Naive thymus-derived CD4-positive, alpha-beta T cell (primary cell): ENCODE results near the gene S100A3. TPM values are rescaled to one million over a fixed set of nuclear protein-coding genes. Genes with fewer than 3 reads are reported as not detected.
A peak's percentile ranks its signal among the peaks of the same experiment; 100 is the strongest.
"Not testable (repeated sequence)": the region's sequence is repeated elsewhere in the genome, so short reads cannot be mapped to it uniquely, and the experiment has no call there.

Source experiments
- ATAC-seq: fragments of 150-1000 bp; cut with Tn5 transposase; 2 replicates; pipeline ENCODE4 v1.10.0; 2021; ENCODE audit warnings: mild to moderate bottlenecking, moderate library complexity
- CTCF ChIA-PET: fragments of 350-600 bp; sonication (Branson Sonifier 250); formaldehyde crosslinking; loops from one replicate; lab custom pipeline; 2021; ENCODE audit warnings: antibody characterized with exemption; lab: Charles Lee
- POLR2A ChIA-PET: fragments of 350-600 bp; sonication (Branson Sonifier 250); formaldehyde crosslinking; loops from one replicate; lab custom pipeline; 2021; ENCODE audit warnings: antibody characterized with exemption, inconsistent platforms; lab: Charles Lee
- DNase-seq, 9 donors: peaks; one replicate each; pipeline versions ENCODE4 v3.0.0 to v3.0.0-alpha.2; 2020 to 2022; ENCODE audit warnings: mixed read lengths in 1 of 9
- H3K27ac ChIP-seq: one replicate; pipeline ENCODE4 v1.7.0; 2013; ENCODE audit warnings: mild to moderate bottlenecking, low read depth, low read length, moderate library complexity
- H3K27me3 ChIP-seq, 2 donors: one replicate each; pipeline ENCODE4 v1.7.0; 2013; ENCODE audit warnings: low read length in 2 of 2, mild to moderate bottlenecking in 2 of 2, moderate library complexity in 2 of 2; ENCODE audit not compliant: control insufficient read depth in 2 of 2, insufficient read depth in 2 of 2
- H3K36me3 ChIP-seq, 3 experiments: 1 replicate in 2 of 3; 2 replicates in 1 of 3; pipeline ENCODE4 v1.7.0; 2013; ENCODE audit warnings: low read length in 3 of 3, mild to moderate bottlenecking in 3 of 3, moderate library complexity in 1 of 3; ENCODE audit not compliant: insufficient read depth in 3 of 3, control insufficient read depth in 2 of 3
- H3K4me1 ChIP-seq, 2 donors: one replicate each; pipeline ENCODE4 v1.7.0; 2013; ENCODE audit warnings: low read length in 2 of 2, mild to moderate bottlenecking in 2 of 2, moderate library complexity in 1 of 2; ENCODE audit not compliant: control insufficient read depth in 2 of 2, insufficient read depth in 2 of 2
- H3K4me3 ChIP-seq: 2 replicates; pipeline ENCODE4 v1.7.0; 2013; ENCODE audit warnings: mild to moderate bottlenecking, low read length
- H3K9me3 ChIP-seq, 3 experiments: 1 replicate in 2 of 3; 2 replicates in 1 of 3; pipeline ENCODE4 v1.7.0; 2013; ENCODE audit warnings: low read length in 3 of 3; ENCODE audit not compliant: control insufficient read depth in 2 of 3
- H3K27ac Mint-ChIP-seq, 9 donors: one replicate each; pipeline ENCODE4 v1.8.0; 2020 to 2022; ENCODE audit warnings: mixed read lengths in 9 of 9, mild to moderate bottlenecking in 8 of 9, moderate library complexity in 5 of 9, inconsistent platforms in 2 of 9
- H3K27me3 Mint-ChIP-seq, 5 donors: one replicate each; pipeline ENCODE4 v1.8.0; 2021 to 2022; ENCODE audit warnings: mixed read lengths in 5 of 5, mild to moderate bottlenecking in 1 of 5
- H3K36me3 Mint-ChIP-seq, 5 donors: one replicate each; pipeline ENCODE4 v1.8.0; 2020 to 2022; ENCODE audit warnings: mixed read lengths in 5 of 5, mild to moderate bottlenecking in 3 of 5, inconsistent platforms in 1 of 5
- H3K4me1 Mint-ChIP-seq, 7 donors: one replicate each; pipeline ENCODE4 v1.8.0; 2020 to 2022; ENCODE audit warnings: mixed read lengths in 7 of 7, mild to moderate bottlenecking in 3 of 7, inconsistent platforms in 1 of 7
- H3K4me3 Mint-ChIP-seq, 10 donors: one replicate each; pipeline ENCODE4 v1.8.0; 2020 to 2022; ENCODE audit warnings: mild to moderate bottlenecking in 10 of 10, mixed read lengths in 10 of 10, moderate library complexity in 6 of 10, inconsistent platforms in 2 of 10
- H3K9me3 Mint-ChIP-seq, 11 donors: one replicate each; pipeline ENCODE4 v1.8.0; 2020 to 2022; ENCODE audit warnings: mixed read lengths in 11 of 11, mild to moderate bottlenecking in 4 of 11, inconsistent platforms in 1 of 11, moderate library complexity in 1 of 11
- intact Hi-C, 2 donors: fragments of 100-400 bp; cut with micrococcal nuclease; formaldehyde crosslinking; loops; one replicate each; pipeline ENCODE4 v1.15.1; 2023
- polyA plus RNA-seq, 2 donors: library from polyadenylated mRNA; unstranded; fragments of 300-500 nt; fragmentation: Illumina TruSeq; gene quantifications; one replicate each; pipeline ENCODE4 v1.2.3, GENCODE V29; 2021
- total RNA-seq, 6 experiments: library from RNA in 5 of 6; stranded (reverse) in 5 of 6; gene quantifications; 1 replicate in 5 of 6; 2 replicates in 1 of 6; pipeline ENCODE4 v1.2.3 and lab custom pipeline; 2021 to 2026

S100A3 gene
- total and polyA plus RNA-seq, 7 experiments from 2014 or later = not detected

DNA sequence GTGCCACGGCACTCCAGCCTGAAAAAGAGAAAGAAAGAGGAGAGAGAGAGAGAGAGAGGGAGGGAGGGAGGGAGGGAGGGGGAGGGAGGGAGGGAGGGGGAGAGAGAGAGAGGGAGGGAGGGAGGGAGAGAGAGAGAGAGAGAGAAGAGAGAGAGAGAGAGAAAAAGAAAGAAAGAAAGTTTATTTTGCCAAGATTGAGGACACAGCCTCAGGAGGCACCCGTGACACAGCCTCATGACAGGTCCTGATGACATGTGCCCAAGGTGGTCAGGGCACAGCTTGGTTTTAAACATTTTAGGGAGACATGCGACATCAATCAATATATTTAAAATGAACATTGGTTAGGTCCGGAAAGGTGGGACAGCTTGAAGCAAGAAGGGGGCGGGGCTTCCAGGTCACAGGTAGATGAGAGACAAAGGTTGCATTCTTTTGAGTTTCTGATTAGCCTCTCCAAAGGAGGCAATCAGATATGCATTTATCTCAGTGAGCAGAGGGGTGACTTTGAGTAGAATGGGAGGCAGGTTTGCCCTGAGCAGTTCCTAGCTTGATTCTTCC lies 28.8 kb downstream of the S100A3 start:
- H3K4me3 ChIP-seq, H3K27ac ChIP-seq, DNase-seq, H3K36me3 Mint-ChIP-seq, H3K27me3 Mint-ChIP-seq, ATAC-seq, H3K9me3 ChIP-seq, intact Hi-C loops, H3K27me3 ChIP-seq, H3K9me3 Mint-ChIP-seq, H3K4me1 ChIP-seq, H3K4me3 Mint-ChIP-seq, H3K36me3 ChIP-seq: not testable (repeated sequence)
- Mint-ChIP-seq H3K27ac (peak overlapping the region in 1 of 9 donors; percentile 62), H3K4me1 (peaks cover 0 to 19% (median 6%) of the 10 kb centered on the region in 7 donors)
- ChIA-PET CTCF (interaction anchor here (0.7 to 1.6 kb wide), 4 partner anchors 12 to 133 kb away, joined by 3 to 10 read pairs (median 6); partner anchors contain the start of gene S100A4), POLR2A (interaction anchor here (0.7 to 0.9 kb wide), 4 partner anchors 11 to 117 kb away, joined by 3 read pairs; partner anchors contain the start of gene S100A5)

DNA sequence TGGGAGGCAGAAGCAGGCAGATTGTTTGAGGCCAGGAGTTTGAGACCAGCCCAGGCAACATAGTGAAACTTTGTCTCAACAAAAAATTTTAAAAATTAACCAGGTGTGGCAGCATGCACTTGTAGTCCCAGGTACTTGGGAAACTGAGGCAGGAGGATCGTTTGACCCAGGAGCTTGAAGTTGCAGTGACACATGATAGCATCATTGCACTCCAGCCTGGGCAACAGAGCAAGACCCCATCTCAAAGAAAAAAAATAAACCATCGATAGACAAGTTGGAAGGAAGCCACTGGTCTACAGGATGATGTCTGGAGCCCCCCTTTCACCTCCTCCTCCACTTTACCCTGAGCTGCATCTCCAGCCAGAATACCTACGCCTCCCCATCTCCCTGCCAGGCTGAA lies 29.8 kb downstream of the S100A3 start:
- Mint-ChIP-seq H3K27me3 (no peaks in the 10 kb centered on the region), H3K27ac (peak overlapping the region in 1 of 9 donors; percentile 83), H3K9me3 (no peaks in the 10 kb centered on the region), H3K36me3 (no peaks in the 10 kb centered on the region), H3K4me3 (no peak overlapping the region), H3K4me1 (peaks cover 0 to 17% (median 6%) of the 10 kb centered on the region in 7 donors)
- H3K36me3 ChIP-seq = no peaks in the 10 kb centered on the region
- no peak overlapping the region for H3K4me3 ChIP-seq
- ChIA-PET CTCF (interaction anchor here (0.6 to 0.7 kb wide), 2 partner anchors 26 to 1061 kb away, joined by 3 read pairs; partner anchors contain the start of gene S100A4), POLR2A (no interaction called here)
- H3K9me3 ChIP-seq = no peaks in the 10 kb centered on the region
- ATAC-seq = no peak
- intact Hi-C loops = loop anchor here in 1 of 2 donors (10.0 kb wide), 1 partner anchor 466 kb away; the partner anchor contains the start of gene RAB13
- H3K4me1 ChIP-seq = no peaks in the 10 kb centered on the region
- no peaks in the 10 kb centered on the region for H3K27me3 ChIP-seq
- DNase-seq = no peak
- H3K27ac ChIP-seq = no peak overlapping the region

DNA sequence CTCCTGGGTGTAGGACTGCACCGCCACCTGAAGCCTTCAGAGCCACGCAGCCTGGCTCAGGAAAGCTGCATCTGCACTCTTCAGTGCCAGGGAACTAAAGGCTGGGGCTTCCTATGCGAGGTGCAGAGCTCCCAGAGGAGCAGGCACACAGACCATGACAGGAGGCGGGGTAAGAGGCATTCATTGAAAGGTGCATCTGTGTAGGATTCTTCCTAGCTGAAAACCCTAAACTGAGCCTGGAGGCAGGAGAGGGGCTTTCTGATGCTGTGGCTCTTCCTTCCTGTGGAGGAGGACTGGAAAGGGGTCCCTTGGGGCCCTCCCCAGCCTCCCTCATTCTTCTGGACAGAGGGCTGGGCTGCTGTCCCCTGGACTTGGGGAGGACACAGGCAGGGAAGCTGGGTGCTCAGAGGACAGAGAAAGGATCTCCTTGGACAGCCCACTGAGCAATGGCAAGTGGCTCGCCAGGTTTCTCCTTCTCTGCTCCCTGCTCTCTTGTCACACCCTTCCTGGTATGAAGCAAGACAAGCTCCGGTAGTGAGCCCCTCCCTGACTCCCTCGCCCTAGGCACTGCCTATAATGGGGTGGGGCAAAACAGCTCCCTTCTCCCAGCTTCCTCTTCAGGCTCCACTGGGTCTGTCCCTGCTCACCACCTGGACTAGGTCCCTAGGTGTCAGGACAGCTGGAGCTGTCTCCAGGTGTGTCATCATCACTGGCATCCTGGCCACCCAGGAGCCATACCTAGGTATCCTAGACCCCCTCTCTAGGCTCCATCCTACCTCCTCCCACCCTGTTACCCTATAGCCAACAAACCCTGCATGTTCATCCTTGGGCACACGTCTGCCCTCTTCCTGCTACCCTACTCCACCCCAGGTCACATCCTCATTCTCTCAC lies 33.3 kb downstream of the S100A3 start:
- Histone ChIP-seq H3K27me3 (no peaks in the 10 kb centered on the region), H3K9me3 (no peaks in the 10 kb centered on the region), H3K36me3 (no peaks in the 10 kb centered on the region), H3K27ac (no peak overlapping the region), H3K4me1 (peaks cover 3 to 4% of the 10 kb centered on the region in 2 donors), H3K4me3 (no peak overlapping the region)
- no peaks in the 10 kb centered on the region for H3K36me3 Mint-ChIP-seq
- no peaks in the 10 kb centered on the region for H3K9me3 Mint-ChIP-seq
- DNase-seq = no peak
- ChIA-PET POLR2A (no interaction called here), CTCF (interaction anchor here (0.5 to 1.1 kb wide), 2 partner anchors 57 to 339 kb away, joined by 3 to 5 read pairs; no protein-coding TSS in a partner anchor)
- intact Hi-C loops = loop anchor here in 1 of 2 donors (10.0 kb wide), 1 partner anchor 469 kb away; the partner anchor contains the start of gene RAB13
- peaks cover 0 to 22% (median 4%) of the 10 kb centered on the region in 7 donors for H3K4me1 Mint-ChIP-seq
- no peak overlapping the region for H3K27ac Mint-ChIP-seq
- no peaks in the 10 kb centered on the region for H3K27me3 Mint-ChIP-seq
- H3K4me3 Mint-ChIP-seq = no peak overlapping the region
- peak; percentile 49 for ATAC-seq

DNA sequence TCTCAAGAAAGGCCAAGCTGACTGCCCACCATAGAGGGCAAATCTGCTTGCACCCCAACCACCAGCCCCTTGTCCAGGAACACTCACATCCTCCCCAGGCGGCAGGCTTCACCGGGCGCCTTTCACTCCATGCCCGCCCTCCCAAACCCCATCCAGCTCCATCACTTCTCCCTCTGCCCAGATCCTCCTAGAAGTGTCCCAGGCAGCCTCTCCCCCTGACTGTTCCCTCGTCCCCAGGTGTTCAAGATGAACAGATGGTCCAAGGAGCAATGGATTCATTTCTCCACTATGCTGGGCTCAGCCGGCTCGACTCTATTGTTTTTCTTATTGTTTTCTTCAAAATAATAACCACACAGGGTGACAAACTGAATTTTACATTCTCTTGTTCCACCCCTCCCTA lies 35.4 kb downstream of the S100A3 start:
- Mint-ChIP-seq H3K27ac (peak overlapping the region in 1 of 9 donors; percentile 24), H3K4me3 (no peak overlapping the region), H3K36me3 (no peaks in the 10 kb centered on the region), H3K9me3 (no peaks in the 10 kb centered on the region), H3K27me3 (no peaks in the 10 kb centered on the region), H3K4me1 (peaks cover 0 to 29% (median 6%) of the 10 kb centered on the region in 7 donors)
- H3K27me3 ChIP-seq = no peaks in the 10 kb centered on the region
- no peak overlapping the region for H3K4me3 ChIP-seq
- peaks cover 3 to 4% of the 10 kb centered on the region in 2 donors for H3K4me1 ChIP-seq
- DNase-seq = no peak
- no peaks in the 10 kb centered on the region for H3K9me3 ChIP-seq
- no peaks in the 10 kb centered on the region for H3K36me3 ChIP-seq
- POLR2A ChIA-PET = no interaction called here
- no peak for ATAC-seq
- CTCF ChIA-PET = interaction anchor here (0.8 to 3.8 kb wide), 4 partner anchors 19 to 235 kb away, joined by 3 to 30 read pairs (median 3); no protein-coding TSS in a partner anchor
- no peak overlapping the region for H3K27ac ChIP-seq
- intact Hi-C loops = loop anchor here (5.0 to 10.0 kb wide), 3 partner anchors 34 to 471 kb away; partner anchors contain the start of genes CHTOP (in 1 of the 2), RAB13 (in 1 of the 2), S100A3 (in 1 of the 2) and S100A4 (in 1 of the 2)

DNA sequence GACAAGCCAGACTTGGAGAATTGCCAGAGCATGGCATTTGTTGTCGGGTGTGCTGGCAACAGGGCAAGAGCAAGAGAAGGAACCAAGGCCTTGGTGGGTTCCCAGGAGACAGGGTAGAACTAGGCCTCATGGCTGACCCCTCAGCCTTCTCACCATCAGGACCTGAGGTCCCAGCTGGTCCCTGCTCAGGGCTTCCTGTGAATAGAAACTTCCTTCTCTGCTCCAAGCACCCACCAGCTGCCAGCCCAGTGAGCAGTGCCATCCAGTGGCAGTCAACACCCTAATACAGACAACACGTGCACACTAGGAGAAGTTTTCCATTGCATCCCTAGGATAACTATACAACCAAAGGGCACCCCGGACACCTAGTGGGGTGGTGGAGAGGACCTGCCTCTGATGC lies 36.0 kb downstream of the S100A3 start:
- POLR2A ChIA-PET = interaction anchor here (0.7 kb wide), 1 partner anchor 58 kb away, joined by 3 read pairs; no protein-coding TSS in a partner anchor
- H3K4me3 Mint-ChIP-seq = no peak overlapping the region
- H3K27ac ChIP-seq = no peak overlapping the region

DNA sequence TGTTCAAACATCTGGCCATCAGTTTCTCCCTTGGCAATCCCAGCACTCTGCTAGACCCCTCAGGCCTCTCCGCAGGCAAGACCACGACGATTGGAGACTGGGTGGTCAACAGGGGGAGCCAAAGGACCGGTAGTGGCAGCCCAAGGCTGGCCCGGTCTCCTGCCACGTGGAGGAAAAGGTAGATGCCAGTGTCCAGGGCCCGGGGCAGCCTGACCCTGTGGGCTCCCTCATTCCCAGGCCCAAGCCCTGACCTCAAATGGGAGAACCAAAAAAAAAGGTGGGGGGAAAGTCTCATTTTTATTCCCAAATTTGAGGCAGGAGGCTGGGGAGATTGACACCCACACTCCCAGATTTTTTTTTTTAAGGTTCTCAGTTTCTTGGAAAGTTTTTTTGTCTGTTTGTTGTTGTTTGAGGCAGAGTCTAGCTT lies 38.1 kb downstream of the S100A3 start:
- POLR2A ChIA-PET = interaction anchor here (0.9 to 1.5 kb wide), 4 partner anchors 21 to 57 kb away, joined by 3 to 7 read pairs (median 4); partner anchors contain the start of gene S100A6
- ATAC-seq (peak; percentile 92), DNase-seq (peak; percentile 47 to 82 (median 68))
- Histone ChIP-seq H3K27ac (no peak overlapping the region), H3K4me1 (peaks cover 3 to 4% of the 10 kb centered on the region in 2 donors), H3K36me3 (no peaks in the 10 kb centered on the region), H3K9me3 (no peaks in the 10 kb centered on the region), H3K27me3 (no peaks in the 10 kb centered on the region), H3K4me3 (no peak overlapping the region)
- Mint-ChIP-seq H3K4me1 (peaks cover 0 to 21% (median 6%) of the 10 kb centered on the region in 7 donors), H3K9me3 (peaks cover 0 to 1% (median 0%) of the 10 kb centered on the region in 11 donors), H3K27ac (peak overlapping the region in 1 of 9 donors; percentile 10), H3K36me3 (no peaks in the 10 kb centered on the region), H3K27me3 (no peaks in the 10 kb centered on the region), H3K4me3 (no peak overlapping the region)
- CTCF ChIA-PET = interaction anchor here (0.6 to 5.3 kb wide), 28 partner anchors 9 to 1623 kb away, joined by 3 to 119 read pairs (median 4); partner anchors contain the start of genes S100A2, S100A5 and S100A6
- intact Hi-C loops = loop anchor here (1.0 to 10.0 kb wide), 9 partner anchors 22 to 474 kb away; partner anchors contain the start of genes CHTOP (in 1 of the 2), NPR1 (in 1 of the 2), RAB13 (in 1 of the 2) and S100A3 (in 1 of the 2)

More for the DNA sequence above, 36.0 kb downstream of the S100A3 start:
- H3K27ac Mint-ChIP-seq = no peak overlapping the region
- ATAC-seq (no peak), DNase-seq (no peak)
- no peaks in the 10 kb centered on the region for H3K36me3 Mint-ChIP-seq
- no peaks in the 10 kb centered on the region for H3K27me3 Mint-ChIP-seq
- H3K4me1 Mint-ChIP-seq = peaks cover 0 to 26% (median 6%) of the 10 kb centered on the region in 7 donors
- H3K9me3 Mint-ChIP-seq = no peaks in the 10 kb centered on the region
- H3K9me3 ChIP-seq = no peaks in the 10 kb centered on the region
- no peaks in the 10 kb centered on the region for H3K27me3 ChIP-seq
- H3K4me3 ChIP-seq = no peak overlapping the region
- H3K4me1 ChIP-seq = peaks cover 3 to 4% of the 10 kb centered on the region in 2 donors
- intact Hi-C loops = loop anchor here (5.0 to 10.0 kb wide), 3 partner anchors 34 to 472 kb away; partner anchors contain the start of genes CHTOP (in 1 of the 2), RAB13 (in 1 of the 2), S100A3 (in 1 of the 2) and S100A4 (in 1 of the 2)
- CTCF ChIA-PET = interaction anchor here (0.8 to 3.8 kb wide), 4 partner anchors 20 to 236 kb away, joined by 3 to 30 read pairs (median 3); no protein-coding TSS in a partner anchor
- no peaks in the 10 kb centered on the region for H3K36me3 ChIP-seq
